NCI-H2196 treated with DMSO at 0.1 percent for 48 hours (cell line): Measurements from ENCODE around the gene VWA1.
"Not testable (repeated sequence)": the region's sequence is repeated elsewhere in the genome, so short reads cannot be mapped to it uniquely, and the experiment has no call there.

Experiments used
- DNase-seq: peaks from one replicate; lab custom pipeline; 2025; ENCODE audit not compliant: unreplicated experiment; lab: John Stamatoyannopoulos, UW

VWA1 gene

DNA sequence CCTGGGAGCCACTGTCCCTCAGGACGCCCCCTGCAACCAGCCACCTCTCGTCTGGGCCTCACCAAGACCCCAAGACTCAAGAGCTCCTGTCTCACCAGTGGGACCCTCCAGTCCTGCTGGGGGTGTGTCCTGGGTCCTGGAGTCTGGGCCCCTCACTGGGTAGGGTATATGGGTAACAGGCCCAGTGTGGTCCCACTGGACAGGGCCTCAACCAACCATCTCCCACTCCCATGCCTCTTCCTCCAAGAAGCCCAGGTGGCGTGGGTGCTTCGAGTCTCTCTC lies 725 bp upstream of the VWA1 start:
- DNase-seq, result no peak

DNA sequence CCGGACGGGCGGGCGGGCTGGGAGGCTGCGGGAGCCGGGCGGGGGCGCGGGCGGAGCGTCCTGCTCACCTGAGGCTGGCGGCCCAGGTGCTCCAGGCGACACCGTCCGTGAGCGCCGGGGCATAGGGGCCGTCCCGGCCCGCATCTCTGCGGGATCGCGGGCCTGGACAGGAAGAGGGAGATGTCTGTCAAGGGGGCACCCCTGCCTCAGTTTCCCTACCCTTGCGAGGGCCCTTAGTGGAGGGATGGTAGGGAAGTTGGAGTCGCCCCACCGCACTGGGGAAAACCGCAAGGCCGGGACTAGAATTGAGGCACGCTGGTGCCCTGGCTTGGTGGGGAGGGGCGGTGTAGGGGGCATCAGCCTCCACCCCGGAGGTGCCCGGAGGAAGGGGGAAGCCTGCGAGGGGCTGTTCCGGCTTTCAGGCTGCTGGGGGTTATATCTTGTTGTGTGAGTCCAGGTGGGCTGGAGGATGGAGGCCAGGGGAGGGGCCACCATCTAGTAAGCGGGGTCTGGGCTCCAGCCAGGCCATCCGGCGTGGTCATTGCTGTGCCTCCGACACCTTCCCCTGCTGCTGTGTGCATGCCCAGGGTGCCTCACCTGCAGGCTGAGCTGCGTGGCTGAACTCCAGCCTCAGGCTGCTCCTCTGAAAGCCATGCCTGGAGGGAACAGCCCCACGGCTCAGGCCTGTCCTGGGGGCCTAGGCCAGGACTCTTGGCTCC lies 580 bp downstream of the VWA1 start:
- DNase-seq, result no peak

DNA sequence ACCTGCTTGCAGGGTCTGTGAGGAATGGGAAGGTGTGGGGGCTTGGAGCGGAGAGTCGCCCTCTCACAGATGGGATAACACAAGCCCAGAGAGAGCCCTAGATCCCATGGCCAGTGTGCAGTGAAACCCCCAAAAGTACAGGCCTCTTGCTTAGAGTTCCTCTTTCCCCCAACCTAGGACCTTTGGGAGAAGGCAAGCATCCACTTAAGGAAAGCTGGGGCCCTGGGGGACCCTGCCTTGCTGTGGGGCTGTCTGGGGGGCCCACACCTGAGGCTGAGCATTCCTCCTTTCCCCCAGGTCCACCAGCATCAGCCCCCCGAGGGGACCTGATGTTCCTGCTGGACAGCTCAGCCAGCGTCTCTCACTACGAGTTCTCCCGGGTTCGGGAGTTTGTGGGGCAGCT lies 1.1 kb downstream of the VWA1 start:
- no peak for DNase-seq

DNA sequence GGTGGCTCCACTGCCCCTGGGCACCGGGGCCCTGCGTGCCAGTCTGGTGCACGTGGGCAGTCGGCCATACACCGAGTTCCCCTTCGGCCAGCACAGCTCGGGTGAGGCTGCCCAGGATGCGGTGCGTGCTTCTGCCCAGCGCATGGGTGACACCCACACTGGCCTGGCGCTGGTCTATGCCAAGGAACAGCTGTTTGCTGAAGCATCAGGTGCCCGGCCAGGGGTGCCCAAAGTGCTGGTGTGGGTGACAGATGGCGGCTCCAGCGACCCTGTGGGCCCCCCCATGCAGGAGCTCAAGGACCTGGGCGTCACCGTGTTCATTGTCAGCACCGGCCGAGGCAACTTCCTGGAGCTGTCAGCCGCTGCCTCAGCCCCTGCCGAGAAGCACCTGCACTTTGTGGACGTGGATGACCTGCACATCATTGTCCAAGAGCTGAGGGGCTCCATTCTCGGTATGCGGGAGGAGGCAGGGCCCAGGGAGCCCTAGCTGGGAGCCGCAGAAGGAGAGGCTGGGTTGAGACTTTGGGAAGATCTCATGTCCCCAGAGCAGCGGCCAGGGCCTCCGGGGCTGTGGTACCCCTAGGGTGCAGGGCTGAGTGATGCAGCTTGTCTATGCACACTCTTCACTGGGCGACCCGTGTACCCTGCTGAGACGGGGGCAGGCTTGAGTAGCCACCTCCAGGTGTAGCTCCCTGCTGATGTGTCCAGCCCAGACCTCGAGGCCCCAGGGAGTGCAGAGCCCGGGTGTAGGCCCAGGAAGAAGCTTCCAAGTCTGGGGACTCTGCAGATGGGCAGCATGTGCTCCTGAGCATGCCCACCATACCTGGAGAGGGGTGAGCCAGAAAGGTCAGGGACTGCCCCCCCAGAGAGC lies 1.8 kb downstream of the VWA1 start:
- DNase-seq, result no peak

DNA sequence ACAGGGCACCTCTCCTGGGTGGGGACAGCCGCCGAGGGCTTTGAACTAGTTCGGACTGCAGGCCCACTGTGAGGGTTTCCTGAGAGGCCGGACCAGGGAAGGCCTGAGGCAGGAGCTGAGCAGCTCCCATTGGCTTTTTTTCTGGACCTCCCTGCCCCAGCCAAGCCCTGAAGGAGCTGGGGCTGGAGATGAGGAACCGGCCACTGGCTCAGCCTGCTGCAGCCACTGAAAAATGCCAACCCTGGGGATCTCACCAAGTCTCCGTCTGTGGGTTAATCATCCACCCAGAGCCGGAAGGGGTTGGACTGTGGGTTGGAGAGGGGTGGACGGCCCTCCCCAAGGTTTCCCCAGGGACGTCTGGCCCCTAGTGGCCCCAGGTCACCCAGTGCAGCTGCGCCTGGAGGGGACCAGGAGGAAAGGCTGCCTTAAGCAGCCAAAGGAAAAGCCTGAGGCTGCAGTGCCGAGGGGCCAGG lies 2.5 kb downstream of the VWA1 start:
- no peak for DNase-seq

DNA sequence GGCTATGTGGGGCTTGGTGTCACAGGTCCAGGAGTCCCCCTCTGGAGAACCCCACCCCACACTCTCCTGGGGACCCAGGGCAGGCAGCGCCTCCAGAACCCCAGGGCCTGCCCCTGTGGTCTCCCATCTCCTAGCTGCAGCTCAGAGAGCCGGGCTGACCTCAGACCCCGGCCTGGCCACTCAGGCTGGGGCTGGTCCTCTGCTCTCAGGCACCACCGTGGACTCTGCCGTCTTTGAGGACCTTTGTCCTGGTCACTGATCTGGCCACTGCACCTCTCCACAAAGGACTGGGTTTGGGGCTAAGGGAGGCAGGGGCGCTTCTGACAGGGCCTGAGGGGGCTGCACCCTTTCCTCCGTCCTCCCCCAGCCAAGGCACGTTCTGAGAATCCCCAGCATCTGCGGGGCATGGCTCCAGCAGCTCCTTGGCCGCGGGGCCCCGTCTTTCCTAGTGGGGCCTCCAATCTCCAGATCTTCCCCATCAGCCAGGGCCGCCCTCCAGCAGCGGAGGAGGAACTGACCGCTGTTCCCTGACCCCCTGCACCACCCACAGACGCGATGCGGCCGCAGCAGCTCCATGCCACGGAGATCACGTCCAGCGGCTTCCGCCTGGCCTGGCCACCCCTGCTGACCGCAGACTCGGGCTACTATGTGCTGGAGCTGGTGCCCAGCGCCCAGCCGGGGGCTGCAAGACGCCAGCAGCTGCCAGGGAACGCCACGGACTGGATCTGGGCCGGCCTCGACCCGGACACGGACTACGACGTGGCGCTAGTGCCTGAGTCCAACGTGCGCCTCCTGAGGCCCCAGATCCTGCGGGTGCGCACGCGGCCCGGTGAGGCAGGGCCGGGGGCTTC lies 3.3 kb downstream of the VWA1 start:
- DNase-seq, result no peak

DNA sequence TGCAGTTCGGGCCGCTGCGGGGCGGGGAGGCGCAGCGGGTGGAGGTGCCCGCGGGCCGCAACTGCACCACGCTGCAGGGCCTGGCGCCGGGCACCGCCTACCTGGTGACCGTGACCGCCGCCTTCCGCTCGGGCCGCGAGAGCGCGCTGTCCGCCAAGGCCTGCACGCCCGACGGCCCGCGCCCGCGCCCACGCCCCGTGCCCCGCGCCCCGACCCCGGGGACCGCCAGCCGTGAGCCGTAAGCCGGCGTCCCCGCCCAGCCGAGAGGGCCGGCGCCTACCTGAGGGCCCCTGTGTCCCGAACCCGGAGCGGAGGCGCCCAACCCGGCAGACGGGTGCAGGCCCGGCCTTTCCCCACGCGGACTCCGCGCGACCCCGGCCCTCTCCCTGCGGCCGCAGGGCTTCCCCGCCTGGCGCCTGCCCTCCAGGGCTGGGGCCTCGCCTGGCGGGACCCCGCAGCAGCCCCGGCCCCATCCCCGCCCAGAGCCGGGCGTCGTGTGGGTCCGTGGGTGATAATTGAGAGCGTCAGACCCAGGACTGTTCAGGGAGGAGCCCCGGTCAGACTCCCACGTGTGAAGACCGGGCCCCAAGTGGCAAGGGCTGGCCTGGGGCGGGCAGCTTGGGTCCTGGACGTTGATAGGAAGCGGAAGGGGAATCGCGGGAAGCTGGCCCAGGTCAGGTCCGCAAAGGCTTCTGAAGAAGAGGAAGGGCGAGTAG lies 4.2 kb downstream of the VWA1 start:
- DNase-seq, result no peak

DNA sequence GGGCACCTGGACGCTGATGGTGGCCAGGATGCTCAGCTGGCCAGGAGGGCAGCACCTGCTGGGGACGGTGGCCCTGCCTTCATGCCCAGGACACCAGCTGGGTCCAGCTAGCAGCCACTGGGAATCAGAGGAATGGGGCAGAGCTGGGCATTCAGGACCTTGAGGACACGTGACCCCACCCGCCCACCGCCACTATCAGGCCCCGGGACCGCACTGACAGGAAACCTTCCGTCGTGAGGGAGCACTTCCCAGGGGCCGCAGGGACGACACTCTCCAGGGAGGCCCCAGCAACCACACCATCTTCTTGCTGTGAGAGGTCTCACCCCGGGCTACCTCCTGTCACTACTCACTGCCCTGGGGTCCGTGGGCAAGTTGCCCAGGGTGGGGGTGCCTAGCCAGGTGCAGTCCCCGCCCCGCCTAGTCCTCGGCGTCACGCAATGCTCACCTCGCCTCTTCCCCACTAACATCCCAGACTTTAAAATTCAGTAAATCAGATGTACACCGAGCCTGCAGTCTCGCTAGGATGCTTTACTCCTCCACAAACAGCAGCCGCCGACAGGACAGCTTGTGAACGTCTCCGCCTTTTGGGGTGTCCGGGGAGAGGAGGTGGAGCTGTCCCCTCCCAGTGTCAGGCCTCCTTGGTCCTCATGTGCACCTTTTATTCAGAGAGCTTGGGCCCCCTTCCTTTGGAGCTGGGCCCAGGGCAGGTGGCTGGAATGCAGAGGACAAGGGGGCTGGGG lies 4.9 kb downstream of the VWA1 start:
- no peak for DNase-seq

DNA sequence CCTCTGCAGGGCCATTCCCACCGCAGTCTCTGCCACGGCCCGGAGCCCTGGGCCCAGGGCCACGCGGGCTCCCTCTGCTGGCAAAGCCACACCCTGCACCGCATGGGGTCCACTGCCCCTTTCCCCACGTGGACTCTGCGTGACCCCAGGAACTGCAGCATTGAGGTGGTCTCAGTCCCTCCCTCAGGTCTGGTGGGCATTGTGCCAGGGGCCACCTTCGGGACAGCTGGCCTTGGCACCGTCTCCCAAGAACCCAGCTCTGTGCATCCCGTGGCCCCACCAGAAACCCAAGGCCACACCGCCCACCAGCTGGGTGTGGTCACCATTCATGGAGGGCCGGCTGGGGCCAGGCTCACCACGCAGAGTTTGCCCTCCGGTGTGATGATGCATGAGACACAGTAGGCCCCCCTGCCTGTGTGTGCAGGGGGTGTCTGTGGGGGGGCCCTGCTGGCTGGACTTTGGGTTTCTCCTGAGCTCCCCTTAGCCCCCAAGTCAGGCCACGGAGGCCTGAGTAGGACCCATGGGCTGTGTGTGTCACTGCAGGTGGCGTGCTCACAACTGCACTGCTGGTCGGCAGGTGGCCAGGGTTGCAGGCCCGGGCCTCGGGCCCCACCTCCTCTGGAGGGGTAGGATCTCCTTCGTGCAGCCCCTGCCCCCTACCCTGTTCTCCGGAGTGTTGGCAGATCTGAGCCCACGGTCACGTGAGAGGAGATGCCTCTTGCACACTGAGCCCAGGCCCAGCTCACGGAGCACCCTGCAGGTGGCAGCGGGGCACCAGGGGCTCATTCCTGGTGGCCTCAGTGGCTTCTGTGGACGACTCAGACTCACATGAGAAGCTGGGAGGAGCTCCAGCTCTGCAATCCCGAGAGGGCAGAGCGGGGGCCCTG lies 5.8 kb downstream of the VWA1 start:
- DNase-seq, result no peak

DNA sequence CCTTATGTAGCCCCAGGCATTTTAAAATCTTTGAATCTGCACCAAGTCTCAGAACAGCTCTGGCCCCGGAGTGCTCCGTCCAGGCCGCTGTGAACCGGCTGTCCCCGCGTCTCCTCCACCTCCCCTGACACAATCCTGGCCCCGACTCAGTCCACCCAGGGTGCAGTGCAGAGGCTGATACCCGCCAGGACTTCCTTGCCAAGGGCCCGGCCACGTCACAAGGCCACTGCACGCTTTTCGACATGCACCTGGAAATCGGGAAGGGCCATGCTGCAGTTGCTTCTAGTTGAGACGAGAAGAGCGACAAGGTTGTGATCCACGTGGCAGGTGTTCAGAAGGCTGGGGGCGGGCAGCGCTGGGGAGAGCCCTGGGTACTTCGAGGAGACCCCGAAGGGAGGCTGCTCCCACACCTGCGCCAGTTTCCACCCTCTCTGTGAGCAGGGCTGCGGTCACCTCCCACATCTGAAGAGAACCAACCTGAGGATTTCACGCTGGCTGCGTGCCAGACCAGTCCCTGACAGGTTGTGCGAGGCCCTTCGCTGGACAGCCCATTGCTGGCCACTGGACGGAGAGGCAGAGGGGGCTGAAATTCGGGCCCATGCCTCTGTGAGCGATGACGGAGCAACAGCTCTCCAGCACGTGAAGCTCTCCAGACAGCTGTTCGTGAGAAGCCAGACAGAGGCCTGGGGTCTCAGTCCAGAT lies 6.7 kb downstream of the VWA1 start:
- no peak for DNase-seq

DNA sequence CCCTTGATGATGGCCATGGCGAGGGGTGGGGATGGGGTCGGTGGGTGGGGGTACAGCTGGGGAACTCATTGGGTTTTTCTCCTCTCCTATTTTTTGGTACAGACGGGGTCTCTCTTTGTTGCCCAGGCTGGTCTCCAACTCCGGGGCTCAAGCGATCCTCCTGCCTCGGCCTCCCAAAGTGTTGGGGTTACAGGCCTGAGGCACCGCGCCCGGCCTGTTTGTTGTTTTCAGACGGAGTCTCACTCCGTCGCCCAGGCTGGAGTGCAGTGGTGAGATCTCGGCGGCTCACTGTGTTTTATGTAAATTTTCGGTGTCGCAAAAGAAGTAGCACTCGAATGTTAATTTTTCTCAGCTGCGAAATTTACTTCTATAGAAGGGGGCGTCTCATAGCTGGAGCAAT lies 11.1 kb downstream of the VWA1 start:
- not testable (repeated sequence) for DNase-seq

DNA sequence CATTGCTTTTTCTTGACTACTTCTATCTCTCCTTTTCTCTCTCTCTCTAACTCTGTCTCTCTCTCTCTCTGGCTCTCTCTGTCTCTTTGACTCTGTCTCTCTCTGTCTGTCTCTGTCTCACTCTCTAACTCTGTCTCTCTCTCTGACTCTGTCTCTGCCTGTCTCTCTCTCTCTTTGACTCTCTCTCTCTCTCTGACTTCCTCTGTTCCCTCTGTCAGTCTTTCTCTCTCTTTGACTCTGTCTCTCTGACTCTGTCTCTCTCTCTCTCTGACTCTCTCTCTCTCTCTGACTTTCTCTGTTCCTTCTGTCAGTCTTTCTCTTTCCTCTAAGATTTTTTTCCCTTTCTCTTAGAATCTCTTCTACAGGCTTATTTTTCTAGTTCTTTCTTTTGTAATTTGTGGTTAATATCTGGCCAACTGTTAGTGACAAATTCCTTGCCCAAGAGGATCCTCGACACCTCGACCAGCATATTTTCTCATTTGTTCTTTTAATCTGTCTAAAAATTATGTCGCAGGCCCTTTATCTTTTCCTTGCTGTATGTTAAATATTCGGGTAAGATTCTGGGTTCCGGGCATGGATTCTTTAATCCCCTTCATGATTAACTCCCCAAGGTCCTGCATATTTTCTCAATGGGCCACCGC lies 13.7 kb downstream of the VWA1 start, which contains the start of gene ATAD3C:
ATAD3C (plus strand) TSS at position 591 of the 641 bp plus-strand sequence. CDS start 995 bp downstream, outside the sequence.
- DNase-seq, result no peak

DNA sequence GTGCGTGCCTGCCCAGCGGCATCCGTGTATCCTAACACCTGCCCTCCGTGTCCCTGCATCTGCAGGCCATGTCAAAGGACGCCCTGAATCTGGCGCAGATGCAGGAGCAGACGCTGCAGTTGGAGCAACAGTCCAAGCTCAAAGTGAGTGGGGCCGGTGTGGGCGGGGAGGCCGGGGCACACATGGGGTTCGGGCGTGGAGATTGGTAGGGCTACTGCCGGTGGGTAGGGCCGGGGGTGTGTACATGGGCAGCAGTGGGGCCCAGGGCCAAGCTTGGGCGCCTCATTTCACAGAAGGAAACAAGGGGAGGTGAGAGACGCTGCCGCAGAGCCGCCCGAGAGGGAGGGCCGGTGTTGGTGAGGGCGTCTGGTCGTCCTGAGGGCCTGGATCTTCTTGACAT lies 15.1 kb downstream of the VWA1 start:
- not testable (repeated sequence) for DNase-seq

DNA sequence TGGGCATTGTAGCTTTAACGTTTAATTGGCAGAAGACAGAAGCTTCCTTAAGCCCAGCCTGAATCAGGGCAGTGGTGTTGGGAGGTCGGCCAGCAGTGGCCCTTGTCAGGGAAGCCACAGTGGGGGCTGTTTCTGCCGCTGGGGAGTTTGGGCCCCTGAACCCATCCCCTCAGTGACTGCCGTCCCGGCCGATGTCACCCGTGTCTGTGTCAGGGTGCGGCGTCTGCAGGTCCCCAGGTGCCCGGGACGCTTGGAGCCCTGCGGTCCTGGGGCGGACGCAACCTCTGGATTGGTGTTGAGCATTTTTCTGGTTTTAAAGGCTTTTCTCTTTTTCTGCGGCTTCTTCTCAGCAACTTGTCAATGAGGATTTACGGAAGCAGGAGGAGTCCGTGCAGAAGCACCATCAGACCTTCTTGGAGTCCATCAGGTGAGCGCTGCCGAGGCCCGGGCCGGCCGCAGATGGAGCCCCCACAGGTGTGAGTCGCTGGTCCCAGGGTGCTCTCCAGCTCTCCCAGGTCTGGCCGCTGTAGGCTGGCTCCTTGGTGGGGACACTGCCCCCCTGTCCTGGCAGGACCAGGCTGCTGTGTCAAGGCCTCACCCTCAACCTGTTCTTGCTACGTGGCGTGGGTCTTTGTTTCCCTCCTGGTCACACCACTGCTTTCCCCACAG lies 16.3 kb downstream of the VWA1 start:
- DNase-seq, result no peak

DNA sequence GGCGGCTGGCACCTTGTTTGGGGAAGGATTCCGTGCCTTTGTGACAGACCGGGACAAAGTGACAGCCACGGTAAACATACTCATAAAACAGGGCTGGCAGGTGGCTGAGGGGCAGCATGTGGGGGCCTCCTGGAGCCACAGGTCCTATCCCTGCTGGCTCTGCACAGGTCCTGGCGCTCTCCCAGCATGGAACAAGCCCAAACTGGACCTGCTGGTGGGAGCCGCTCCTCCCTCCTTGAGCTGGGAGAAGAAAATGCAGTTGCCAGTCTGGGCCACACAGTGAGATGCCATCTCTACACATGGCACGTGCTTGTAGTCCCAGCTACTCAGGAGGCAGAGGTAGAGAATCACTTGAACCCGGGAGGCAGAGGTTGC lies 16.9 kb downstream of the VWA1 start:
- DNase-seq, result not testable (repeated sequence)

DNA sequence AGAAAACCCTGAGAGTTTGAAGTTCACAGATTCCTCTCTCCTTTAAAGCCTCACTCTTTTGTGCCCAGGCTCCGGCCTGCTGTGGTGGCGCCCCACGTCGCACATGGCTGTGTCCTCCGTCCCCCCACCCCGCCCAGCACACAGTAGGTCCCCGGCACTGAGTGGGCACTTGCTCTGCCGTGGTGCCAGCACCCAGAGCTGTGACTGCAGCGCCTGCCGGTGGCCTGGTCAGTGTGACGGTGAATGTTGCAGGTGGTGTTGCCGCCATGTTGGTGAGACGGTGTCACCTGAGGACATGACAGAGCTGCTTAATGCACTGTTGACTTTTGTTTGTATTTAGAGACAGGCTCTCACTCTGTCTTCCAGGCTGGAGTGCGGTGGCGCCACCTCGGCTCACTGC lies 17.4 kb downstream of the VWA1 start:
- DNase-seq, result no peak

DNA sequence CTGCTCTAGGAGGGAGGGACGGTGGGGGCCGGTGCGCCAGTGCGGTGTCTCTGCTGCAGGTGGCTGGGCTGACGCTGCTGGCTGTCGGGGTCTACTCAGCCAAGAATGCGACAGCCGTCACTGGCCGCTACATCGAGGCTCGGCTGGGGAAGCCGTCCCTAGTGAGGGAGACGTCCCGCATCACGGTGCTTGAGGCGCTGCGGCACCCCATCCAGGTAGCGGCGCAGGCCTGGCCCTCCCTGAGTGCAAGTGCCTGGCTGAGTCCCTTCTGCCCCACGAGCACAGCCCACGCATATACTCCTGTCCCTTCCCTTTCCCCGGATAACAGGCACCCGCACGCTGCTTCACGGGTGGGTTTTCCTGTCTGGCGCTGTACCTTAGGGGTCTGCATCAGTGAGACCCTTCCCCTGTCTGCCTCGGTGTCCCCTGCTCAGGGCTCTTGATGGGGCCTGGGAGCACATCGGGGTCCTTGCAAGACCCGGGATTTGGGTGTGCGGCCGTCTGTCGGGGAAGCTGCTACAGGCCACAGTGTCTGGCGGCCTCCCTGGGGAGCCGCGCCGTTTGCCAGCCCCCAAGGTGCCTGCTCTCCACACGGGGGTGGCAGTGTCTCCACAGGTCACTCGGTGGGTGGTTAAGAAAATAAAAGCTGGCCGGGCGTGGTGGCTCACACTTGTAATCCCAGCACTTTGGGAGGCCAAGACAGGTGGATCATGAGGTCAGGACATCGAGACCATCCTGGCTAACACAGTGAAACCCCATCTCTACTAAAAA lies 19.0 kb downstream of the VWA1 start:
- DNase-seq, result not testable (repeated sequence)
